Stimulated activated CD4-positive, alpha-beta T cell treated with anti-CD3 and anti-CD28 coated beads, Interleukin-15, amount 100 ng/mL, for 24 hours (primary cell): ENCODE data around the gene OR2T27.
A peak's percentile ranks its signal among the peaks of the same experiment; 100 is the strongest.
"Not testable (repeated sequence)": the region's sequence is repeated elsewhere in the genome, so short reads cannot be mapped to it uniquely, and the experiment has no call there.

Experiments
- DNase-seq: peaks from one replicate; pipeline ENCODE4 v3.0.0-alpha.2; 2020

Gene OR2T27

DNA sequence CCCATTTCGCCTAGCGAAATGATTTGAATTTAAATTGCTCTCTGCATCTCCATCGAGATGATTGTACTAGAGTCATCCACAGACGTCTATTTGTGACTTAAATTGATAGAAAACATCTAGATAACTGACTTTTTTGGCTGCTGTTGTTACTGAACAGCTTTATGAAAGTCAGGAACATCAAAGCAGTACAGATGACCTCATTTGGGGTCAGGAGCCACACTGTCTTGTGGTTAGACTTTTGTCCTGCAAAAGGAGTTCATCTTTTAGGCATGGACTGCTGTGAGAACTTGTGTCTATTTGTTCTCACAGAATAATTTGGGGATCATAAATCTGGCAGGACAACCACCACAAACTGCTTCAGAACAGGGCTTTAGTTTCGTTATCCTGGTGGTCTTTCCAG lies 15.7 kb downstream of the OR2T27 start:
- not testable (repeated sequence) for DNase-seq

DNA sequence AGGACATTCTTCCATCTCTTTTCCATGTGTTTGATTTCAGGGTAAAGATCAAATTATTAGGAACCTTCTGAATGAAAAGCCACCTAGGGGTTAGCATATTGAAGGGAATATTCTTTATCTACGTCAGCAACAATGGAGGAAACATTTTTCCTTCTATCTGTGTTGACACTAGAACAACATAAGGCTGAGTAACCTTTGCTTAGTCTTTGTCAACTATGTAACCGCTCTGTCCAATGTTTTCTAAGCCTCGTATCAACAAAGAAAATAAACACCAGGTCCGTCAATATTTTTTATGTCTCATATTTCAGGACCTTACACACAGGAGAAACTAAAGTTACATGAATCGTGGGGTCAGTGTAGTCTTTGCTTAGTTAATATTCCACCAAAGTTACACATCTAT lies 18.7 kb downstream of the OR2T27 start:
- DNase-seq, result not testable (repeated sequence)

DNA sequence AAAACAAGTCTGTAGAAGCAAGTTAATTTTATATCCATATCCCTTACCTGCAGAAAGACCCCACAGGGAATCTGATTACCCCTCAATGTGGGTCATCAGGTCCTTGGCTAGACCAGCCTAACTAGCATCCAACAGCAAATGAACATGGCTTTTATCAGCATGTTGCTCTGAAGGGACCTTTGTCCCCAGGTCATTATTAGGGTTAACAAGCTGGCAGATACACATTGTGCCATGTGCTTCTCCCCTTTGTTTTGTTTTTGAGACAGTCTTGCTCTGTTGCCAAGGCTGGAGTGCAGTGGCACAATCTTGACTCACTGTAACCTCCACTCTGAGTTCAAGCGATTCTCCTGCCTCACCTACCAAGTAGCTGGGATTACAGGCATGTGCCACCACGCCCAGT lies 20.3 kb downstream of the OR2T27 start, which contains the start of gene OR2T11:
TSS of gene OR2T11 (minus strand) at position 101 of the 400 bp plus-strand sequence. CDS start 7,963 bp downstream, outside the sequence.
- DNase-seq, result not testable (repeated sequence)

DNA sequence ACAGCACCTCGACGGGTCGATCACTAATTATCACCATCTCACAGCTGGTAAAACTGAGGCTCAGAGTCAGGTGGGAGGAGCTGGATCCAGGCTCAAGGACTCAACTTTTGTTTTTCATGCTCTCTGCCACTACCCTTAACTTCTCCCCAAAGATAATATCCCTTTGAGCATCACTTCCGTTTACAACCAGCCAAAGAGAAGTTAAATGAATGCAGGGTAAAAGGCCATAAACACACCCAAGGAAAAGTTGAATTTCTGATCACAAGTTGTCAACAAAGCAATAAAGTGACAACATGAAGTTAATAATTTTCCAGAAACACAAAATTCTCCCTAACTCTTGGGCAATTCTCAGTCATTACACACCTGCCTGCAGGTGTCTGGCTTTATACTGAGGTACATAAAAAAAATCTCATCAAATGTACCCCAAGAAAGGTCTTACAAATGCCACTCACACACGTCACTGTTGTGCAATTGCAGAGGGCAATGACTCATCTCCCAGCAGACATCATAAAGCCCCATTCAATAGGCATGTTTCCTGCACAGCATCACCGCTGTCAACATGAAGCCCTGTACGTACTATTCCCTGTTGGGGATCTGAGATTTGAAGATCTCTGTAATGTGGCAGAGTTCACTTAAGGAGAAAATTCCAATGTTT lies 23.8 kb downstream of the OR2T27 start:
- no peak for DNase-seq

DNA sequence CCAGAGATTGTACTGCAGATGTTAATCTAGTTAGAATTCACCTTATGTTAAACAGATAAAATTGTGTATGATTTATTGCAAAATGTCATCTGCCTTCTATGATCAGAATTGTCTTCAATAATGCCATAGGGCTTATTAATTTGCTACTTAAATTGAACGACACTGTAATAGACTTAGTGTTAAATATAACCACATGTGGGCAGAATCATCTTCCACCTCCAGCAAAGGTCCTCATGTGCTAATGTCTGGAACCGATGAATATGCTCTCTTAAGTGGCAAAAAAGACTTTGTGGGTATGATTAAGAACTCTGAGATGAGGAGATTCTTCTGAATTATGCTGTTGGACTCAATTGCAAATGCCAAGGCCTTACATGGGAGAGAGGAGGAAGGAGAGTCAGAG lies 24.8 kb downstream of the OR2T27 start:
- no peak for DNase-seq

DNA sequence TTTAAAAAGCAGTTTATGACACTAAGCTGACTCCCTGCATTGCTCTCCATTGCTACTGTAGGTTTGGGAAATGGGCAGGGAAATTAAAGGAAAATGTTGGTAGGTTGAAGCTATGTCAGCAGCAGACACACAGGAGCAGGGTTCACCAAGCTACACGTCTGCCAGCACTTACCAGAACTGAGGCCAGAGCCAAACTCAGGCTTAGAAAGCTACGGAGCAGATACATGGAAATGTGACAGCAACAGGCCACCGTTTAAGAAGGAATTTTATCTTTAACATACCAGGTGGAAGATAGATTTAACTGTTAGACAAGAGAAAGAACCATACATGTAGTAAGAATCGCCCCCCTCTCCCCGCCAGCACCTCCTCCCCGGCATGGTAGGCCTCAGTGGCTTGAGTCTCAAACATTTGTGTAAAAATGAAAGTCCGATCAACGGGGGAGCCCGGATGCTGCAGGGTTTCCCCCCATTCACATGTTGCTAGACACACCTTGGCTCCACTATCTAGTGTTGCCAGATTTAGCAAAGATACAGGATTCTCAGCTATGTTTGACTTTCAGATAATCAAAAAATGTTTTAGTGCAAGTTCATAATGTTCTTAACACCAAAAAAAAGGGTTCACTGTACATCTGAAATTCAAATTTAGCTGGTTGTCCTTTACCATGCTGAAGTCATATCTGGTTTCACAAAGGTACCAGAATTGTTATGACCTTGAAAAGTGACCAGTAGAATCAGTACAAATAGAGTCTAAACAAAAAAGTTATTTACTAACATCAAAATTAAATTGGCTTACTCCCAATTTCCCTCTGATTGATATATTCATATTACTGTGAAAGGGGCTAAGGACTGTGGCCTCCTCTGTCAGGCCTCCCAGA lies 27.1 kb downstream of the OR2T27 start:
- no peak for DNase-seq

DNA sequence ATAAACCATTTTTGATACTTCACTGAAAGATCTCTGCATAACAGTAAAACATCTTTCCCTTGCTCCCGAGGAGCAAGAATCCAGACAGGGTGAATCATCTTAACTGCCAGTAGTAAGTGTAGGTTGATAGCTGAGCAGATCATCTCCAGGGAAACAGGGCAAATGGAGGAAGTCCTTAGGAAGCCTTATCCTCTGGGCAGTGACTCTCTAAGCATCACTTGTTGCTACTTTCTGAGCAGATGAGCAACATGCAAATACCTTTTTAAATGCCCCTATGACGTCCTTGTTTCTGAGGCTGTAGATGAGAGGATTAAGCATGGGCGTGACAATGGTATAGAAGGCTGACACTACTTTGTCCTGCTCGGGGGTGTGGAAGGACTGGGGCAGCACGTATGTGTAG lies 29.4 kb downstream of the OR2T27 start:
- no peak for DNase-seq

GRCh38 chr1:248625166-248625565 lies 30.2 kb downstream of the OR2T27 start:
- no peak for DNase-seq

GRCh38 chr1:248622570-248623001 lies 32.7 kb downstream of the OR2T27 start:
- no peak for DNase-seq

DNA sequence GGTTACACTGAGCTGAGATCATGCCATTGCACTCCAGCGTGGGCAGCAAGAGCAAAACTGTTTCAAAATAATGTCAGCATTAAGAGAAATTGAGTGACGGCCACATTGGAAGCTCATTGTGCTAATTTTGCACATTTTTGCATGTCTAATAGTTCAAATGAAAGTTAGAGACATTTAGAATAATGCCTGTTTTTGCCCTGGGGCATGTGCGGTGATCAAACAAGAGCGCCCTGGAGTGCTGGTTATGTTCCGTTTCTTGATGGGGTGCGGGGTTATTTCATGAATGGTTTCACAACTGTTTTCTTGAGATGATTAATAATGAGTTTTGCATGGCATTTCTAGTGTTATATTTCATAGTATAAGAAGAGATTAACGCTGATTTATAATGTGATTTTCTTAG lies 33.6 kb downstream of the OR2T27 start:
- DNase-seq, result no peak

DNA sequence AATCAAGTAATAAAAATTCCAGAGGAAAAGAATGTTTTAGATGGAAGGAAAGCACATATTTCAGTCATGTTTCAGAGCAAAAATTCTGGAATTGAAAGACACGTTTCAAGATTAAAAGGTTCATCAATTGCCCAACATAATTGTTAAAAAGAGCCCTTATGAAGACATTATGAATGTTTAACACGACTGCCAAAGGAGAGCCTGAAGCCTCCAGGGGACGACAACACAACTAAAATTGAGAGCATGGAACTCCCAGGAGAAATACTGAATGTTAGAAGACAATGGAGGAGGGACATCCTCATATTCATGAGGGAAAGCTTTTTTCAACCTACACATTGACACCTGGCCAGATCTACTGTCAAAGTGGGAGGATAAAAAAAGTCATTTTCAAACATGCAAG lies 36.5 kb downstream of the OR2T27 start:
- peak; percentile 75 for DNase-seq

- no peak for DNase-seq
These were observed 37.2 kb downstream of the OR2T27 start for GRCh38 chr1:248618119-248618518.

GRCh38 chr1:248613742-248614141 lies 41.6 kb downstream of the OR2T27 start:
- no peak for DNase-seq

- DNase-seq, result peak; percentile 38
These were observed 43.4 kb downstream of the OR2T27 start for GRCh38 chr1:248611883-248612414.

DNA sequence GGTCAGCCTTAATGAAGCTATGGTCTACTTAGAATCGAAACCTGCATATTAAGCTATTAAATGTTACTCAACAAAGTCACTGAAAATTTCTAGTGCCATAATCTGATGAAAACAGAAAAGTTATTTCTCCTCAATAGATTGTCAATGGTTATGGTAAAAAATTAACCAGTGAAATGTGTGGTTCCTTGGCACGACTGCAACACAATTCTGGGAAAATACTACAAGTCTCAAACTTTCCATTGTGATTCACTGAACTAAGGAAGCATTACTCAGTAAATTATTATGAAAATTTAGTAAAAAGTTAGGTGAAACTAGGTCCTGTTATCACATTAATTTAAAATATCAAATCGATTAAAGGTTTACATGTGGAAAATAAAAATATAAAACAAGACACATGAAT lies 45.0 kb downstream of the OR2T27 start:
- no peak for DNase-seq
